Naive B cell (primary cell): ENCODE results near the gene ZFP30. TPM values are rescaled to one million over a fixed set of nuclear protein-coding genes. Genes with fewer than 3 reads are reported as not detected.
"Not testable (repeated sequence)": the region's sequence is repeated elsewhere in the genome, so short reads cannot be mapped to it uniquely, and the experiment has no call there.

Source experiments
- ATAC-seq, 2 donors: fragments of 150-1000 bp; cut with Tn5 transposase; 2 replicates each; pipeline ENCODE4 v1.10.0; 2021; ENCODE audit warnings: low read depth in 2 of 2, mild to moderate bottlenecking in 2 of 2, moderate library complexity in 2 of 2
- DNase-seq: peaks from one replicate; pipeline ENCODE4 v3.0.0; 2022
- H3K27ac Mint-ChIP-seq, 6 donors: one replicate each; pipeline ENCODE4 v1.8.0; 2020 to 2022; ENCODE audit warnings: mild to moderate bottlenecking in 6 of 6, mixed read lengths in 6 of 6, moderate library complexity in 5 of 6, inconsistent platforms in 2 of 6
- H3K27me3 Mint-ChIP-seq, 3 donors: one replicate each; pipeline ENCODE4 v1.8.0; 2021 to 2022; ENCODE audit warnings: mixed read lengths in 3 of 3, mild to moderate bottlenecking in 1 of 3
- H3K36me3 Mint-ChIP-seq, 2 donors: one replicate each; pipeline ENCODE4 v1.8.0; 2020 to 2022; ENCODE audit warnings: mixed read lengths in 2 of 2, inconsistent platforms in 1 of 2, mild to moderate bottlenecking in 1 of 2
- H3K4me1 Mint-ChIP-seq, 3 donors: one replicate each; pipeline ENCODE4 v1.8.0; 2020 to 2022; ENCODE audit warnings: mixed read lengths in 3 of 3, inconsistent platforms in 1 of 3, mild to moderate bottlenecking in 1 of 3, moderate library complexity in 1 of 3
- H3K4me3 Mint-ChIP-seq, 8 donors: one replicate each; pipeline ENCODE4 v1.8.0; 2020 to 2022; ENCODE audit warnings: mild to moderate bottlenecking in 8 of 8, mixed read lengths in 8 of 8, moderate library complexity in 8 of 8, inconsistent platforms in 2 of 8
- H3K9me3 Mint-ChIP-seq, 7 donors: one replicate each; pipeline ENCODE4 v1.8.0; 2020 to 2022; ENCODE audit warnings: mixed read lengths in 7 of 7, mild to moderate bottlenecking in 5 of 7, inconsistent platforms in 2 of 7, moderate library complexity in 1 of 7
- polyA plus RNA-seq, 6 donors: library from polyadenylated mRNA; unstranded; fragments of 300-500 nt; fragmentation: Illumina TruSeq; gene quantifications; one replicate each; pipeline ENCODE4 v1.2.3, GENCODE V29; 2021; ENCODE audit warnings: low read depth in 6 of 6

ZFP30 gene
- polyA plus RNA-seq: 1 to 10 TPM in 5 of 6 donors, not detected in 1; 1.9 to 3.6 (median 2.6) TPM

DNA sequence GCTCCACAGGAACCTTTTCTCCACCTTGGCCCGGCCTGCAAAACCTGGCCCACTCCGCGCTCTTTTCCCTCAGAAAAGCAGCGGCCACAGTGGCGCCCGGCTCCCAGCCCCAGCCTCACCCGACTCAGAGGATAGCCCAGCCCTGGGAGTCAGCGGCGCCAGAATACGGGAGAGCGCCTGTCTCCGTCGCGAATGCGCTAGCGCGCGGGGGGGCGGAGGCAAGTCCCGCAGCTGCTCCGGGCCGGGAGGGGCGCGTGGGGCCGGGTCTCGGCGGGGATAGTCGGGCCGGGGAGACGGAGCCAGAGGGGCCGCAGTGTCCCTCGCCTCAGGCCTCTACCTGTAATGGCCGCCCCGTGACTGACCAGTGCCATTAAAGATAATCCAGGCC lies at the start of gene ZFP30:
TSS of gene ZFP30 (minus strand) at position 165 of the 388 bp plus-strand sequence. CDS start 7,643 bp downstream, outside the sequence.
- ATAC-seq: peak; percentile 46 to 60

GRCh38 chr19:37699057-37699456 lies 43.8 kb upstream of the ZFP30 start:
- ATAC-seq (no peak), DNase-seq (no peak)
- Mint-ChIP-seq H3K36me3 (peaks cover 38 to 54% of the 10 kb centered on the region in 2 donors), H3K9me3 (peaks cover 3 to 31% (median 14%) of the 10 kb centered on the region in 7 donors), H3K4me3 (no peak overlapping the region), H3K27ac (no peak overlapping the region), H3K27me3 (no peaks in the 10 kb centered on the region), H3K4me1 (no peaks in the 10 kb centered on the region)

More for the DNA sequence above, at the start of gene ZFP30:
- Mint-ChIP-seq H3K4me1 (peaks cover 23 to 35% (median 29%) of the 10 kb centered on the region in 3 donors), H3K36me3 (no peaks in the 10 kb centered on the region), H3K27ac (peak within 1 kb of the TSS; percentile 95 to 100 (median 98)), H3K4me3 (peak within 1 kb of the TSS; percentile 81 to 99 (median 96)), H3K27me3 (no peaks in the 10 kb centered on the region), H3K9me3 (peaks cover 0 to 1% (median 0%) of the 10 kb centered on the region in 7 donors)
- peak; percentile 72 for DNase-seq

GRCh38 chr19:37698216-37698615 lies 43.0 kb upstream of the ZFP30 start:
- Mint-ChIP-seq H3K9me3 (peaks cover 3 to 29% (median 14%) of the 10 kb centered on the region in 7 donors), H3K27ac (no peak overlapping the region), H3K4me3 (no peak overlapping the region), H3K36me3 (peaks cover 37 to 54% of the 10 kb centered on the region in 2 donors), H3K27me3 (no peaks in the 10 kb centered on the region), H3K4me1 (peaks cover 0 to under 1% (median 0%) of the 10 kb centered on the region in 3 donors)
- ATAC-seq (no peak), DNase-seq (no peak)

- Mint-ChIP-seq H3K4me3 (no peak overlapping the region), H3K4me1 (peaks cover 8 to 21% (median 10%) of the 10 kb centered on the region in 3 donors), H3K36me3 (peaks cover 22 to 46% of the 10 kb centered on the region in 2 donors), H3K27ac (no peak overlapping the region), H3K27me3 (no peaks in the 10 kb centered on the region), H3K9me3 (peaks cover 0 to 20% (median 8%) of the 10 kb centered on the region in 7 donors)
- ATAC-seq (no peak), DNase-seq (no peak)
Observed at GRCh38 chr19:37695144-37695899, 40.1 kb upstream of the ZFP30 start.

DNA sequence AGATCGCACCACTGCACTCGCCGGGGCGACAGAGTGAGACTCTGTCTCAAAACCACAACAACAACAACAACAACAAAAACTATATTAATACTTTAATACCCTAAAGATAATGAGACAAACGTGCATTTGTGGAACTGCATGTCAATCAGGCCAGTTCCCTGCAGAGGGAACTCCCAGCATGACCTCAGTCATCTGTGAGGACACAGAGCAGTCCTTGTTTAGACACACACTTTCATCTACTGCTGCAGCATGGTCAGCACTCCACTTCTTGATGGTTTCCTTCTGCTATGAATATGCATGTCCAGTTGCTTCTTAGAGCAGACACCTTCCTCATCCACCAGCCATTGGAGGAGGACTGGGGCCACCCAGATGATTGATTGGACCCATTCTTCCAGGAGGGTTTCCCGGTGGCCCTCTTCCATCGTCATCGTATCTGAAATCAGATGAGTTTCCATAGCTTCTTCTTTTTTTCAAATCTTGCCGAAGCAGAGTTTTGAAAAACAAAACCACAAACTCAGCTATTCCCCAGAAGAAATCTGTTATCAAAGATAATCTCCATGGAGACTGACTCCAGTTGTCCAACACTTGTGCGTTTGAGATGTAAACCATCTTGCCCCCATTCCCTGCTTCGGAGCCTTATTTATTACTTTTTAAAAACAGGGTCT lies 37.8 kb upstream of the ZFP30 start:
- H3K27me3 Mint-ChIP-seq: no peaks in the 10 kb centered on the region
- H3K4me3 Mint-ChIP-seq: peak overlapping the region in 7 of 8 donors; percentile 30 to 99 (median 95)
- peaks cover 8 to 21% (median 10%) of the 10 kb centered on the region in 3 donors for H3K4me1 Mint-ChIP-seq
- ATAC-seq: no peak
- DNase-seq: no peak
- H3K27ac Mint-ChIP-seq: peak overlapping the region in 1 of 6 donors; percentile 47
- peaks cover 2 to 23% of the 10 kb centered on the region in 2 donors for H3K36me3 Mint-ChIP-seq
- peaks cover 0 to 11% (median 3%) of the 10 kb centered on the region in 7 donors for H3K9me3 Mint-ChIP-seq

DNA sequence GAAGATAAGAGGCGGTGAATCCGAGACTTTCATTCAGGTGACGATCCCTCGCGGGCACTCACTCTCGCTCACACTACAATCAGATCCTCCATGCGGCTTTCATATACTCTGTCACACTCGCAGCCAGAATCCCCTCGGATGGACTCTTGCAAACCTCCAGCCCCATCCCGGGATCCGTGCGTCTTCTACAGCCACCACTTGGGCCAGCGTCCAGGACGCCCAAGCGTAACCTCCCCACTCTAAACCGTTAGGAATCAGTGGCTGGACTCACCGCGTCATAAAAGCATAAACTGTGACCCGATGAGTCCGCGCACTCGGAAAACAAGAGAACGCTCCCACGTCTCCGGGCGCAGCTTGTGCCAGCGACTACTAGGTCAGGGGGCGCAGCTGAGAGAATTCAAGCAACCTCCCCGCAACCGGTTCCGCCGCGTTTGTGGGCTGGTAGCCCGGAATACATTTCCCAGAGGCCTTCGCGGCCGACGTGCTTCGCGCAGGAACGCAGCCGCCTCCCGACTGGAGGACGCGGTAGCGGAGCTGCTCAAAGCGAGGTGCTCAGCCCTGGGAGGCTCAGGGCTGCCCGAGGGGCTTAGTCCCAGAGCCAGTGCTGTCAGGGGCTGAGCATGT lies 36.7 kb upstream of the ZFP30 start:
- peak; percentile 93 to 94 for ATAC-seq
- H3K9me3 Mint-ChIP-seq: peaks cover 0 to 7% (median 2%) of the 10 kb centered on the region in 7 donors

GRCh38 chr19:37683520-37683919 lies 28.3 kb upstream of the ZFP30 start:
- H3K9me3 Mint-ChIP-seq: peaks cover 4 to 32% (median 17%) of the 10 kb centered on the region in 7 donors
- peaks cover 18 to 26% of the 10 kb centered on the region in 2 donors for H3K36me3 Mint-ChIP-seq
- H3K27me3 Mint-ChIP-seq: no peaks in the 10 kb centered on the region
- ATAC-seq (no peak), DNase-seq (no peak)
- H3K4me3 Mint-ChIP-seq: no peak overlapping the region
- no peak overlapping the region for H3K27ac Mint-ChIP-seq
- no peaks in the 10 kb centered on the region for H3K4me1 Mint-ChIP-seq

More for the DNA sequence above, 36.7 kb upstream of the ZFP30 start:
- DNase-seq: peak; percentile 78
- Mint-ChIP-seq H3K27ac (peak overlapping the region; percentile 95 to 100 (median 96)), H3K27me3 (no peaks in the 10 kb centered on the region), H3K36me3 (peaks cover 0 to 12% of the 10 kb centered on the region in 2 donors), H3K4me3 (peak overlapping the region; percentile 92 to 99 (median 97)), H3K4me1 (peaks cover 8 to 21% (median 10%) of the 10 kb centered on the region in 3 donors)

DNA sequence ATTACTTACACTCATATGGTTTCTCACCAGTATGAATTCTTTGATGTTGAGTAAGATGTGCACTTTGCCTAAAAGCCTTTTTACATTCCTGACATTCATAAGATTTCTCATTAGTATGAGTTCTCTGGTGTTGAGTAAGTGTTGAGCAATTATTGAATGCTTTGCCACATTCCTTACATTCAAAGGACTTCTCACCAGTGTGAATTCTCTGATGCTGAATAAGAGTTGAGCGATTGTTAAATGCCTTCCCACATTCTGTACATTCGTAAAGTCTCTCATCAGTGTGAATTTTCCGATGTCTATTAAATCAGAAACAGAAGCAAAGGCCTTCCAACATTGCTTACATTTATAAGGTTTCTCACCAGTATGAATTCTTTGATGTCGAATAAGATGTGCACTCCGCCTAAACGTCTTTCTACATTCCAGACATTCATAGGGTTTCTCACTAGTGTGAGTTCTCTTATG lies 14.2 kb upstream of the ZFP30 start:
- Mint-ChIP-seq H3K9me3 (peaks cover 0 to 87% (median 61%) of the 10 kb centered on the region in 7 donors), H3K4me1 (no peaks in the 10 kb centered on the region), H3K36me3 (peaks cover 8 to 15% of the 10 kb centered on the region in 2 donors), H3K4me3 (no peak overlapping the region), H3K27ac (no peak overlapping the region), H3K27me3 (no peaks in the 10 kb centered on the region)
- no peak for ATAC-seq
- no peak for DNase-seq

DNA sequence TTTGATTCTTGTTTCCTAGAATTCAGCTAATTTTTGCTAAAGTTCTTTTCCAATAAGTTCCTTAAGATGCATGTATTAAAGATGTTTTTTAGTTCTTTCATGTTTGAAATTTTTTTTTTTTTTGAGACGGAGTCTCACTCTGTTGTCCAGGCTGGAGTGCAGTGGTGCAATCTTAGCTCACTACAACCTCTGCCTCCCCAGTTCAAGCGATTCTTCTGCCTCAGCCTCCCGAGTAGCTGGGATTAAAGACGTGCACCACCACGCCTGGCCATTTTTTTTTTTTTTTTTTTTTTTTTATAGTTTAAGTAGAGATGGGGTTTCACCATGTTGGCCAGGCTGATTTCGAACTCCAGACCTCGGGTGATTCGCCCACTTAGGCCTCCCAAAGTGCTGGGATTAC lies 1.9 kb upstream of the ZFP30 start:
- Mint-ChIP-seq H3K27ac (peak overlapping the region in 4 of 6 donors; percentile 56 to 99 (median 96)), H3K4me3 (peak overlapping the region in 5 of 8 donors; percentile 36 to 98 (median 91)), H3K4me1 (peaks cover 23 to 35% (median 29%) of the 10 kb centered on the region in 3 donors)
- DNase-seq, ATAC-seq, H3K27me3 Mint-ChIP-seq, H3K36me3 Mint-ChIP-seq, H3K9me3 Mint-ChIP-seq: not testable (repeated sequence)

DNA sequence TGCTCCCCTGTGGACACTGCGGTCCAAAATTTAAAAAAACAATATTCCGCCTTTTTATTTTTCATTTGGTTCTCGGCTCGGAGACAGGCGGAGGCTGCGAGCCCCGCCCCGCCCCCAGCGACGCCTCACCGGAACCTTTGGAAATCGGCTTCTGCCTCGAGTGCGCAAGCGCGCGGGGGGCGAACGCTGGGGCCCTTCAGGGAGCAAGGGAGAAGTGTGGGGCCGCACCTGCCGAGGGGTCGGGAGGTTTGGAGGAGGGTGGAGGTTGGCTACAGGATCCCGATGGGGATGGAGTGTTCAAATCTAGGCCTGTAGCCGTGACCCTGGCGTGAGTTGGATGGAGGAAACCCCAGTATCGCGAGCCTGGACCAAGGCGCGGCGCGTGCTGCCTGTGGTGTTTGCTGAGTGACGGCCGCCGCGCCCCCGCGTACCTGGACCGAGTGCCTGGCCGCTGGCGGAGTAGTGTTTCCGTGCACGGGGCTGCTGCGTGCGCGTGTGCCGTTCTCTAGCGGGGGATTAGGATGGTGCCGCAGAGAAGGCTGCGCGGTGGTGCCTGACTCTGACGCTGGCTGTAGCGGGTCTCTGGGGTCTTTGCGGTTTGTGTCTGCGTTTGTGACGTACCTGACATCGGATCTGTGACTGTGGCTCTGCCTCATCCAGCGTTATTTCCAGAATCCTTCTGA lies 565 bp upstream of the ZFP30 start:
- Mint-ChIP-seq H3K27me3 (no peaks in the 10 kb centered on the region), H3K4me1 (peaks cover 23 to 35% (median 29%) of the 10 kb centered on the region in 3 donors), H3K36me3 (no peaks in the 10 kb centered on the region), H3K9me3 (peaks cover 0 to 2% (median 0%) of the 10 kb centered on the region in 7 donors), H3K4me3 (peak overlapping the region; percentile 81 to 99 (median 96)), H3K27ac (peak overlapping the region; percentile 95 to 100 (median 98))
- DNase-seq (peak; percentile 83), ATAC-seq (peak; percentile 83 to 87)

DNA sequence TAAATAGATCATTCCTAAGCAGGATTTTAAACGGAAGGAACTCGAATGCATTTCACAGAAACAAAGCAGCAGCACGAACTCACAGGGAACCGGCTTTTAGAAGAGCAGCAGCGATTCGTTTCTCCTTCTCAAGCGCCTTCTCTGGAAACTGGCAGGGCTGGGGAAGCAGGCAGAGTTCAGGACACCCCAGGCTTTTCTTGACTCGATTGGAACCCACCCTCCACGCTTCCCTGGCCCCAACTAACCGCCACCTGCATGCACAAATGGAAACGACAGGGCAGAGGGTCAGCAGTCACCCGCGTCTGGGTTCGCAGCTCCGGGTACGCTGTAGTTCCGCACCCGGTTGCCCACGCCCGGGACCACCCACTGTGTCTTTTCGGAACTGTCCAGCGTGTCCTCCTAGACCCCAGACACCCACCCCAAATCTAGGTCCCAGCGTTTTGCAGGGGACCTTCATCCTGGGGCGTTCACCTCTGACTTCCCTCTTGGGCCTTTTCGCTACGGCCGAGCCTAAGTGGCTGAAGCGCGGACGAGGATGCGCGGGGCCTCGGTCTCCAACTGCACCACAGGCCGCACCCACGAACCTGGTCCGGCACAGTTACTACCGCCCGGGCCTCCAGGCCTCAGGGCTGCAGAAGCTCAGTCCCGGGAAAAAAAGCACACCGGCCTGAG lies 500 bp downstream of the ZFP30 start:
- peaks cover 0 to 1% (median 0%) of the 10 kb centered on the region in 7 donors for H3K9me3 Mint-ChIP-seq
- peak; percentile 26 for DNase-seq
- H3K27me3 Mint-ChIP-seq: no peaks in the 10 kb centered on the region
- H3K4me3 Mint-ChIP-seq: peak overlapping the region; percentile 81 to 99 (median 96)
- ATAC-seq: peak; percentile 1 to 3
- H3K36me3 Mint-ChIP-seq: no peaks in the 10 kb centered on the region
- H3K27ac Mint-ChIP-seq: peak overlapping the region; percentile 95 to 100 (median 98)
- H3K4me1 Mint-ChIP-seq: peaks cover 23 to 35% (median 32%) of the 10 kb centered on the region in 3 donors

- H3K4me3 Mint-ChIP-seq: peak overlapping the region; percentile 81 to 99 (median 96)
- DNase-seq (no peak), ATAC-seq (no peak)
- peaks cover 0 to 1% (median 0%) of the 10 kb centered on the region in 7 donors for H3K9me3 Mint-ChIP-seq
- H3K36me3 Mint-ChIP-seq: no peaks in the 10 kb centered on the region
- peak overlapping the region; percentile 95 to 100 (median 98) for H3K27ac Mint-ChIP-seq
- no peaks in the 10 kb centered on the region for H3K27me3 Mint-ChIP-seq
- peaks cover 23 to 35% (median 32%) of the 10 kb centered on the region in 3 donors for H3K4me1 Mint-ChIP-seq
Observed at GRCh38 chr19:37654118-37654517, 1.1 kb downstream of the ZFP30 start.
